Measurements from ENCODE around the gene WIZ.
A peak's percentile ranks its signal among the peaks of the same experiment; 100 is the strongest.

The WIZ gene

GRCh38 chr19:15430526-15431120 is 19.1 kb downstream of the WIZ start:
- TF ChIP-seq ZNF221 (tag by site-specific recombination; IDR thresholded peaks at IDR 0.05; ENCODE audit: borderline replicate concordance) (no peak), ZNF768 (tag by site-specific recombination; IDR thresholded peaks at IDR 0.05) (no peak), ZNF37A (tag by site-specific recombination; IDR thresholded peaks at IDR 0.05) (no peak), ZNF239 (tag by site-specific recombination; IDR thresholded peaks at IDR 0.05) (no peak), ZNF692 (tag by site-specific recombination; IDR thresholded peaks at IDR 0.05) (no peak), ZNF223 (tag by site-specific recombination; IDR thresholded peaks at IDR 0.05) (no peak), ZSCAN30 (tag by site-specific recombination; IDR thresholded peaks at IDR 0.05) (no peak), ZNF19 (tag by site-specific recombination; IDR thresholded peaks at IDR 0.05; ENCODE audit: low read depth) (no peak), PRDM4 (tag by site-specific recombination; IDR thresholded peaks at IDR 0.05) (no peak), ZNF416 (tag by site-specific recombination; IDR thresholded peaks at IDR 0.05) (no peak), ZNF114 (tag by site-specific recombination; IDR thresholded peaks at IDR 0.05) (no peak), SP3 (tag by site-specific recombination; IDR thresholded peaks at IDR 0.05) (no peak), MZF1 (tag by site-specific recombination; IDR thresholded peaks at IDR 0.05; ENCODE audit: borderline replicate concordance) (no peak), SALL2 (tag by site-specific recombination; IDR thresholded peaks at IDR 0.05; ENCODE audit: borderline replicate concordance) (no peak), INSM2 (tag by site-specific recombination; IDR thresholded peaks at IDR 0.05) (no peak), ZNF366 (tag by site-specific recombination; conservative IDR thresholded peaks at IDR 0.05) (no peak), ZXDB (tag by site-specific recombination; IDR thresholded peaks at IDR 0.05) (no peak), ZFP37 (tag by site-specific recombination; IDR thresholded peaks at IDR 0.05) (no peak), ZNF23 (tag by site-specific recombination; IDR thresholded peaks at IDR 0.05; ENCODE audit: borderline replicate concordance) (no peak), ZBTB8A (tag by site-specific recombination; IDR thresholded peaks at IDR 0.05) (no peak)
- ChIA-PET CTCF (interaction anchor here (1.6 kb wide), 1 partner anchor 11 kb away, joined by 13 read pairs; the partner anchor contains the start of gene AKAP8L), POLR2A (interaction anchor here (0.6 to 3.9 kb wide), 2 partner anchors 11 to 247 kb away, joined by 3 to 26 read pairs; partner anchors contain the start of gene AKAP8L)
- Histone ChIP-seq H3K4me1 (ENCODE audit: control insufficient read depth, insufficient read depth, low read length) (peaks cover 7% of the 10 kb centered on the region), H3K36me3 (ENCODE audit: control insufficient read depth in 2 of 2, insufficient read depth in 1 of 2, low read length in 2 of 2) (peaks cover 0 to 48% of the 10 kb centered on the region in 2 experiments; a peak in 1 of 3 replicates), H3K27ac (ENCODE audit: extremely low read depth, low read depth, low read length) (peak overlapping the region; percentile 9; the same call in 1 of the 2 replicates), H3K9me3 (ENCODE audit: control insufficient read depth, insufficient read depth, low read depth, low read length) (no peaks in the 10 kb centered on the region), H3K4me3 (ENCODE audit: low read depth, low read length) (no peak overlapping the region)

All from HEK293 (cell line).